B cell (primary cell): ENCODE data around the gene LSP1. TPM values are rescaled to one million over a fixed set of nuclear protein-coding genes. Genes with fewer than 3 reads are reported as not detected.
"Not testable (repeated sequence)": the region's sequence is repeated elsewhere in the genome, so short reads cannot be mapped to it uniquely, and the experiment has no call there.

Experiments used
- ATAC-seq: fragments of 200-7000 bp; cut with Tn5 transposase; one replicate; pipeline ENCODE4 v1.10.0; 2021; ENCODE audit warnings: low read depth, mild to moderate bottlenecking, moderate number of reproducible peaks, moderate library complexity
- CTCF ChIA-PET: fragments of 350-600 bp; sonication (Branson Sonifier 250); formaldehyde crosslinking; loops from one replicate; lab custom pipeline; 2021; ENCODE audit warnings: antibody characterized with exemption, inconsistent platforms; lab: Charles Lee
- POLR2A ChIA-PET: fragments of 350-600 bp; sonication (Branson Sonifier 250); formaldehyde crosslinking; loops from one replicate; lab custom pipeline; 2021; ENCODE audit warnings: antibody characterized with exemption; lab: Charles Lee
- DNase-seq: peaks from one replicate; pipeline ENCODE4 v3.0.0; 2013
- H2AFZ ChIP-seq: 2 replicates; pipeline ENCODE4 v1.6.1; 2012; ENCODE audit warnings: mild to moderate bottlenecking, low read depth, low read length; ENCODE audit not compliant: insufficient read depth, poor library complexity, severe bottlenecking
- H3K27ac ChIP-seq, 2 donors: 1 replicate in 1 of 2; 2 replicates in 1 of 2; pipeline ENCODE4 v1.5.1; 2012 to 2013; ENCODE audit warnings: low read length in 2 of 2, mild to moderate bottlenecking in 2 of 2, moderate library complexity in 1 of 2
- H3K27me3 ChIP-seq, 4 experiments: fragments of 200-600 bp in 1 of 4; sonication (generic) in 1 of 4; replicated peaks in 1 of 4; 1 replicate in 2 of 4; 2 replicates in 2 of 4; pipeline versions ENCODE4 v1.6.1 to v1.7.0; 2013 to 2016; ENCODE audit warnings: low read length in 3 of 4, mild to moderate bottlenecking in 2 of 4, mixed read lengths in 1 of 4, moderate library complexity in 1 of 4; ENCODE audit not compliant: insufficient read depth in 4 of 4, control insufficient read depth in 3 of 4; ENCODE audit errors: control extremely low read depth in 1 of 4
- H3K36me3 ChIP-seq, 2 experiments: replicated peaks in 1 of 2; 1 replicate in 1 of 2; 2 replicates in 1 of 2; pipeline versions ENCODE4 v1.6.1 to v1.7.1; 2013; ENCODE audit warnings: low read length in 1 of 2; ENCODE audit not compliant: insufficient read depth in 2 of 2, control insufficient read depth in 1 of 2; ENCODE audit errors: control extremely low read depth in 1 of 2, extremely low read depth in 1 of 2
- H3K4me1 ChIP-seq, 2 donors: fragments of 200-600 bp in 1 of 2; sonication (generic) in 1 of 2; 1 replicate in 1 of 2; 2 replicates in 1 of 2; pipeline versions ENCODE4 v1.5.1 to v1.6.1; 2013 to 2017; ENCODE audit warnings: low read length in 2 of 2; ENCODE audit not compliant: control insufficient read depth in 2 of 2, insufficient read depth in 2 of 2
- H3K4me2 ChIP-seq: replicated peaks from 2 replicates; pipeline ENCODE3; 2012; ENCODE audit warnings: mild to moderate bottlenecking, low read depth, low read length; ENCODE audit not compliant: poor library complexity, severe bottlenecking
- H3K4me3 ChIP-seq, 5 experiments: fragments of 200-600 bp in 1 of 5; sonication (generic) in 1 of 5; 1 replicate in 3 of 5; 2 replicates in 2 of 5; pipeline versions ENCODE4 v1.5.1 to v1.7.0; 2011 to 2016; ENCODE audit warnings: low read length in 4 of 5, mild to moderate bottlenecking in 4 of 5, low read depth in 2 of 5, control low read depth in 1 of 5, moderate library complexity in 1 of 5; ENCODE audit not compliant: insufficient read depth in 1 of 5; ENCODE audit errors: control extremely low read depth in 1 of 5, extremely low read depth in 1 of 5
- H3K79me2 ChIP-seq: fragments of 200-600 bp; sonication (generic); one replicate; pipeline ENCODE4 v1.6.0; 2016; ENCODE audit warnings: low read length; ENCODE audit not compliant: control insufficient read depth, insufficient read depth
- H3K9ac ChIP-seq: fragments of 200-600 bp; sonication (generic); 2 replicates; pipeline ENCODE4 v1.6.1; 2017; ENCODE audit warnings: mild to moderate bottlenecking, low read length, moderate library complexity
- H3K9me3 ChIP-seq, 3 donors: one replicate each; pipeline versions ENCODE4 v1.6.1 to v1.7.1; 2013; ENCODE audit warnings: low read length in 2 of 3; ENCODE audit not compliant: control insufficient read depth in 2 of 3, insufficient read depth in 1 of 3; ENCODE audit errors: control extremely low read depth in 1 of 3
- H4K20me1 ChIP-seq: 2 replicates; pipeline ENCODE4 v1.6.0; 2012; ENCODE audit warnings: mild to moderate bottlenecking, low read length; ENCODE audit not compliant: insufficient read depth, control insufficient read depth, poor library complexity, severe bottlenecking
- H3K27ac Mint-ChIP-seq: one replicate; pipeline ENCODE4 v1.8.0; 2021; ENCODE audit warnings: mixed read lengths
- H3K27me3 Mint-ChIP-seq: one replicate; pipeline ENCODE4 v1.8.0; 2021; ENCODE audit warnings: mixed read lengths
- H3K4me1 Mint-ChIP-seq: one replicate; pipeline ENCODE4 v1.8.0; 2021; ENCODE audit warnings: mixed read lengths
- H3K4me3 Mint-ChIP-seq: one replicate; pipeline ENCODE4 v1.8.0; 2021; ENCODE audit warnings: mixed read lengths
- H3K9me3 Mint-ChIP-seq: one replicate; pipeline ENCODE4 v1.8.0; 2022; ENCODE audit warnings: mixed read lengths; ENCODE audit not compliant: insufficient read depth
- CTCF ChIP-seq: fragments of 200-600 bp; IDR thresholded peaks from one replicate; pipeline ENCODE4 v1.8.0; 2022; ENCODE audit warnings: antibody characterized with exemption, mild to moderate bottlenecking
- EZH2 ChIP-seq: IDR thresholded peaks from 2 replicates; pipeline ENCODE4 v1.6.1; 2012; ENCODE audit warnings: borderline replicate concordance, low read depth, mild to moderate bottlenecking, moderate library complexity, low read length; ENCODE audit not compliant: insufficient read depth, poor library complexity, severe bottlenecking
- WGBS: methylation state at CpG from one replicate; pipeline ENCODE4 v1.1.5; 2013; ENCODE audit warnings: missing lambda C conversion rate; ENCODE audit not compliant: insufficient coverage; 5-methylcytosine and 5-hydroxymethylcytosine counted together
- intact Hi-C: fragments of 100-400 bp; cut with micrococcal nuclease; formaldehyde crosslinking; loops from one replicate; pipeline ENCODE4 v1.10.0; 2022
- polyA plus RNA-seq: library from polyadenylated mRNA; depleted of rRNA; stranded (reverse); fragments of >200 nt; gene quantifications from 2 replicates; pipeline ENCODE4 v1.2.3, GENCODE V29; 2012
- total RNA-seq, 2 donors: library from RNA; stranded (reverse); fragments of 120-200 nt in 1 of 2; gene quantifications; 1 replicate in 1 of 2; 2 replicates in 1 of 2; pipeline versions ENCODE4 v1.2.3 to v1.2.4, GENCODE V29; 2013 to 2022

LSP1 gene
- total and polyA plus RNA-seq, 2 donors (not counting 1 experiment from before 2014, with no cell fraction given) = 249 to 446 TPM

- Histone ChIP-seq H3K4me3 (no peak overlapping the region), H3K79me2 (peaks cover 18% of the 10 kb centered on the region), H2AFZ (no peak overlapping the region), H3K9ac (no peak overlapping the region), H4K20me1 (peaks cover 95% of the 10 kb centered on the region), H3K4me1 (peaks cover 37 to 43% of the 10 kb centered on the region in 2 donors), H3K9me3 (no peaks in the 10 kb centered on the region), H3K27me3 (no peaks in the 10 kb centered on the region), H3K36me3 (peaks cover 13 to 84% of the 10 kb centered on the region in 2 experiments), H3K4me2 (no peak overlapping the region), H3K27ac (no peak overlapping the region)
- Mint-ChIP-seq H3K9me3 (no peaks in the 10 kb centered on the region), H3K27ac (no peak overlapping the region), H3K27me3 (no peaks in the 10 kb centered on the region), H3K4me1 (peaks cover 37% of the 10 kb centered on the region), H3K4me3 (no peak overlapping the region)
- ChIA-PET CTCF (interaction anchor here (1.0 to 1.5 kb wide), 2 partner anchors 38 to 190 kb away, joined by 3 to 4 read pairs; no protein-coding TSS in a partner anchor), POLR2A (no interaction called here)
- ATAC-seq (no peak), DNase-seq (no peak)
- TF ChIP-seq EZH2 (no peak), CTCF (no peak)
- 100% methylated on average over 5 of the region's 5 CpGs for WGBS
- intact Hi-C loops = loop anchor here (5.0 kb wide), 2 partner anchors 33 to 268 kb away; partner anchors contain the start of gene TNNT3
Measured at GRCh38 chr11:1884303-1884700, 31.4 kb downstream of the LSP1 start.

GRCh38 chr11:1886551-1886950, 33.7 kb downstream of the LSP1 start:
- POLR2A ChIA-PET, H3K27me3 ChIP-seq: not testable (repeated sequence)
- peaks cover 30% of the 10 kb centered on the region for H3K4me1 Mint-ChIP-seq

More at GRCh38 chr11:1886551-1886950, 33.7 kb downstream of the LSP1 start:
- H3K79me2 ChIP-seq, H3K27ac ChIP-seq, H3K4me2 ChIP-seq, H3K4me3 Mint-ChIP-seq, intact Hi-C loops, H3K9ac ChIP-seq, H3K27me3 Mint-ChIP-seq, H2AFZ ChIP-seq, H3K9me3 Mint-ChIP-seq, ATAC-seq, H3K9me3 ChIP-seq, H3K4me3 ChIP-seq, DNase-seq, CTCF ChIA-PET: not testable (repeated sequence)
- Histone ChIP-seq H4K20me1 (peaks cover 95% of the 10 kb centered on the region), H3K36me3 (peaks cover 13 to 68% of the 10 kb centered on the region in 2 experiments), H3K4me1 (peaks cover 36 to 43% of the 10 kb centered on the region in 2 donors)
- peak overlapping the region; percentile 6 for H3K27ac Mint-ChIP-seq
- WGBS = 96% methylated on average over 13 of the region's 13 CpGs
